Liver (tissue), 3 donors: ENCODE data around the gene PCF11.

Experiments used
- ATF3 ChIP-seq: IDR thresholded peaks from 2 replicates; pipeline ENCODE4 v1.6.1; 2016; ENCODE audit warnings: antibody characterized with exemption
- TAF1 ChIP-seq: conservative IDR thresholded peaks from 2 replicates; pipeline ENCODE4 v1.6.1; 2016; ENCODE audit warnings: antibody characterized with exemption, mild to moderate bottlenecking
- TF ChIP-seq, protein P1 (sequence below): fragments of 150-350 bp; IDR thresholded peaks from 2 replicates; pipeline ENCODE4 v1.5.1; 2017; ENCODE audit warnings: improper control_type of control experiment, low read depth, low read length; ENCODE audit not compliant: missing input control
- donor health status: healthy.
- donor health status: healthy.

- no peak for TF ChIP-seq ATF3
- TF ChIP-seq, protein P1, sequence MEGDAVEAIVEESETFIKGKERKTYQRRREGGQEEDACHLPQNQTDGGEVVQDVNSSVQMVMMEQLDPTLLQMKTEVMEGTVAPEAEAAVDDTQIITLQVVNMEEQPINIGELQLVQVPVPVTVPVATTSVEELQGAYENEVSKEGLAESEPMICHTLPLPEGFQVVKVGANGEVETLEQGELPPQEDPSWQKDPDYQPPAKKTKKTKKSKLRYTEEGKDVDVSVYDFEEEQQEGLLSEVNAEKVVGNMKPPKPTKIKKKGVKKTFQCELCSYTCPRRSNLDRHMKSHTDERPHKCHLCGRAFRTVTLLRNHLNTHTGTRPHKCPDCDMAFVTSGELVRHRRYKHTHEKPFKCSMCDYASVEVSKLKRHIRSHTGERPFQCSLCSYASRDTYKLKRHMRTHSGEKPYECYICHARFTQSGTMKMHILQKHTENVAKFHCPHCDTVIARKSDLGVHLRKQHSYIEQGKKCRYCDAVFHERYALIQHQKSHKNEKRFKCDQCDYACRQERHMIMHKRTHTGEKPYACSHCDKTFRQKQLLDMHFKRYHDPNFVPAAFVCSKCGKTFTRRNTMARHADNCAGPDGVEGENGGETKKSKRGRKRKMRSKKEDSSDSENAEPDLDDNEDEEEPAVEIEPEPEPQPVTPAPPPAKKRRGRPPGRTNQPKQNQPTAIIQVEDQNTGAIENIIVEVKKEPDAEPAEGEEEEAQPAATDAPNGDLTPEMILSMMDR = no peak
- no peak for TF ChIP-seq TAF1
These were observed 34.2 kb upstream of the PCF11 start for GRCh38 chr11:83122766-83123165.
